GM19452 (cell line): ENCODE results near the gene FAM234A.

Experiments used
- ATAC-seq: cut with Tn5 transposase; IDR thresholded peaks from one replicate; pipeline ENCODE4 v1.9.1; 2021; ENCODE audit not compliant: unreplicated experiment

Gene FAM234A

GRCh38 chr16:280552-280951 is 45.9 kb downstream of the FAM234A start, which contains the start of gene ARHGDIG:
TSS of gene ARHGDIG (plus strand) at chr16:280591. CDS start at chr16:280681, 90 bp downstream.
- ATAC-seq, result no peak

- ATAC-seq, result no peak
Observed at GRCh38 chr16:280991-281659, 46.5 kb downstream of the FAM234A start.

- no peak for ATAC-seq
Observed at GRCh38 chr16:281660-282255, 47.1 kb downstream of the FAM234A start.

GRCh38 chr16:282491-282890 is 47.9 kb downstream of the FAM234A start:
- no peak for ATAC-seq

- no peak for ATAC-seq
Observed at GRCh38 chr16:283033-283805, 48.6 kb downstream of the FAM234A start, which contains the start of gene PDIA2. TSS of gene PDIA2 (plus strand) at chr16:283164. CDS start at chr16:283170, 6 bp downstream.

- ATAC-seq, result no peak
Observed at GRCh38 chr16:284204-285120, 49.8 kb downstream of the FAM234A start.

DNA sequence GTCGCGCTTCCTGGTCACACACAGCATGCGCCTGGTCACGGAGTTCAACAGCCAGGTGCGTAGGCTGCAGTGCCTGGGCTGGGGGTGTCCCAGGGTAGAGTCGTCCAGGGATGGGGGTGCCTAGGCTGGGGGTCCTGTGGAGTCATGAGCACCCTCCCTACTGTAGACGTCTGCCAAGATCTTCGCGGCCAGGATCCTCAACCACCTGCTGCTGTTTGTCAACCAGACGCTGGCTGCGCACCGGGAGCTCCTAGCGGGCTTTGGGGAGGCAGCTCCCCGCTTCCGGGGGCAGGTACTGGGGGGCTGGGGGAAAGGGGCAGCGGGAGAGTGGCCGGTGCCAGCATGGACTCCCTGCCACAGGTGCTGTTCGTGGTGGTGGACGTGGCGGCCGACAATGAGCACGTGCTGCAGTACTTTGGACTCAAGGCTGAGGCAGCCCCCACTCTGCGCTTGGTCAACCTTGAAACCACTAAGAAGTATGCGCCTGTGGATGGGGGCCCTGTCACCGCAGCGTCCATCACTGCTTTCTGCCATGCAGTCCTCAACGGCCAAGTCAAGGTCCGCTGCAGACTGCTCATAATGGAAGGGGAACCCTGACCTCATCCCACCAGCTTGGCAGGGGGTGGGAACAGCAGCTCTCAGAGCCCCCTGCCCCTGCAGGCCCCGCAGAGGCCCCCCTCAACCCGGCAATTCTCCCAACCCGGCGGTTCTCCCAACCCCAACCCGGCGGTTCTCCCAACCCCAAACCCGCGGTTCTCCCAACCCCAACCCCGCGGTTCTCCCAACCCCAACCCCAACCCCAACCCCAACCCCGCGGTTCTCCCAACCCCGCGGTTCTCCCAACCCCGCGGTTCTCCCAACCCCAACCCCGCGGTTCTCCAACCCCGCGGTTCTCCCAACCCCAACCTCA is 50.8 kb downstream of the FAM234A start:
- no peak for ATAC-seq

DNA sequence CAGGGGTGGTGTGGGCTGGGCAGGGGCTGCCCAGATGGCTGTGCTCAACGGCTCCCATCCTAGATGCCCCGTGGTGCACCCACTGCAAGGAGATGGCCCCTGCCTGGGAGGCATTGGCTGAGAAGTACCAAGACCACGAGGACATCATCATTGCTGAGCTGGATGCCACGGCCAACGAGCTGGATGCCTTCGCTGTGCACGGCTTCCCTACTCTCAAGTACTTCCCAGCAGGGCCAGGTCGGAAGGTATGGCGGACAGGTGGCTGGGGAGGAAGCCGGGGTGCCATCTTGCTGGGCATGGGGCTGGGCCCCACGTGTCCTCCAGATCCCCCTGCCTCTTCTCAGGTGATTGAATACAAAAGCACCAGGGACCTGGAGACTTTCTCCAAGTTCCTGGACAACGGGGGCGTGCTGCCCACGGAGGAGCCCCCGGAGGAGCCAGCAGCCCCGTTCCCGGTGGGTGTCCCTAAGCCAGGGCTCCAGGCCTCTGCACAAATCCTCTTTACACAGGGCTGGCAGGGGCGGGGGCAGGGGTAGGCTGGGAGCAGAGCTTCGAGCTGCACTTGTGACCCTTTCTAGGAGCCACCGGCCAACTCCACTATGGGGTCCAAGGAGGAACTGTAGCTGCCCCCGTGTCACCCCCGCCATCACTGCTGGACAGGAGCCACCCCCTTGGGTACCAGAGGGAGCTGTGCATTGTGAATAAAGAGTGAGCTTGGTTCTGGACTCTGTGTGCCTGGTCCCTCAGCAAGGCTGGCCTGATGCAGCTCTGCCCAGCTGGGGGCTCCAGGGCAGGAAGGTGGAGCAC is 52.1 kb downstream of the FAM234A start:
- no peak for ATAC-seq

- no peak for ATAC-seq
Observed at GRCh38 chr16:287298-287811, 52.7 kb downstream of the FAM234A start.

GRCh38 chr16:287981-288920 is 53.6 kb downstream of the FAM234A start:
- ATAC-seq, result no peak

DNA sequence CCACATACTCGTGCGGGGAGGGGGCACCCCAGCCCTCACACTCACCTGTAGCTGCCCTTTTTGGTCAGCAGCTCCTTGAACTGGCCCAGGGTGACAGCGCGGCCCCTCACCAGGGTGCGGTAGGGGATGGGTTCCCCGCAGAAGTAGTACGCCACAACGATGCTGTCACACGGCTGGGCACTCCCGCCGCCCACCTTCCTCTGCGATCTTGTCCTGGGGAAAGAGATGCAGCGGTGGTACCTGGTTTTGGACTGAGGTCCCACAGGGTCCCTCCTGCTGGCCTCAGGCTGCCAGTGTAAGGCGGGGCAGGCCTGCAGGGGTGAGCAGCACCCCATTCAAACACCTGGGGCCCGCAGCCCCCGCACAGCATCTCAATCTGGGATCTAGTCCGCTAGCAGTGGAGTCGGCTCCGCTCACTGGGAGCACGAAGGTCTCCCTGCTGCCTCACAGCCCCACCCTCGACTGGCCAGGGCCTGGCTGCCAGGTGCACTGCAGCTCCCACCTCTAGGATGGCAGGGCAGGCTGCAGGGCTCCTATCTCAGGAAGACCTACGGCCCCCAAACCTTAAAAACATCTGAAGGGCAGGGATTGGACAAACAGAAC is 54.9 kb downstream of the FAM234A start:
- ATAC-seq, result no peak

- ATAC-seq, result no peak
Observed at GRCh38 chr16:290015-290680, 55.5 kb downstream of the FAM234A start.

DNA sequence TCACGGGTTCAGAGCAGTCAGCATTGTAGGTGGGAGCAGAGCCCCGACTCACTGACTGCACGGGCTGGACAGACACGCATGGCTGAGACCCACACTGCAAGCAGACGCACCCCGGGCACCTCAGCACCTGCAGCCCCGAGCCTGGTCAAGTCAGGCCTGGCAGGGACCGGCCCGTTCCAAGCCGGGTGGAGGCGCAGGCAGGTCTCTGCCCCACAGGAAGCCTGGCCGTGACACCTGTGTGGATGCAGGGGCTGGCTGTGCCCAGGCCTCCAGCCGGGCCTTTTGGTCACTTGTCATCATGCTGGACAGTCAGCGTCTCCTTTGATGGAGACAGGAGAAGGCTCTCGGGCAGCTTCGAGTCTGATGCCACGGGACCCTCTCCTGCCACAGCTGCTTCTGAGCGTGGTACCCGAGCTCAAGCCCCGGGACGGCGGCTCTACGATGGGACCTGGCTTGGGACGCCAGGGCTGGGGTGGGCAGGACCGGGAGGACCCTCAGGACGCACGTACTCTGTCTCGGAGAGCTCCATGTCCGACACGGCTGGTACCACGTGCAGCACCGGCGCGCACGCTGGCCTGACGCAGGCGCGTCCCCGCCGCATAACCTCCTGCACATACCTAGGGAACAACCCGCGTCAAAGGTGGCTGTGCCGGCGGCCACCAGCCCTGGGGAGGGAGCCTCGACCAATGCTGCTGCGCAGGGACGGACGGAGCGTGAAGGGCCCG is 56.2 kb downstream of the FAM234A start:
- ATAC-seq, result no peak

DNA sequence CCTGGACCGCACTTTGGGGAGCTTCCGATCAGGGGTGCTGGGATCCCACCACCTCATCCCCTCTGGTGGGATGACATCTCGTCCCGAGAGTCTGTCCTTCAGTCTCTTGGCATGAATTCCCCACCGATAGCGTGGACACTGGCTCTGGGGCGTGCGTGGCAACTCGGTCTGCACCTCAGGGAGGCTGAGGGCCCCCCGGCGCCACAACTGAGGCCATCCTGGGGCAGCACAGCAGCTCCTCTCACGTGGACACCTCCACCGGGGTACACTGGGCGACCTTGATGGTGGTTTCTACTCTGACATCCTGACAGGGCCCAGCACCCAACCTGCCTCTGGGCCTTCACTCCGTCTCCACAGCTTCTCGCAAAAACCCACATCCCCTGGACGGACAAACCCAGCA is 56.9 kb downstream of the FAM234A start:
- ATAC-seq, result no peak

DNA sequence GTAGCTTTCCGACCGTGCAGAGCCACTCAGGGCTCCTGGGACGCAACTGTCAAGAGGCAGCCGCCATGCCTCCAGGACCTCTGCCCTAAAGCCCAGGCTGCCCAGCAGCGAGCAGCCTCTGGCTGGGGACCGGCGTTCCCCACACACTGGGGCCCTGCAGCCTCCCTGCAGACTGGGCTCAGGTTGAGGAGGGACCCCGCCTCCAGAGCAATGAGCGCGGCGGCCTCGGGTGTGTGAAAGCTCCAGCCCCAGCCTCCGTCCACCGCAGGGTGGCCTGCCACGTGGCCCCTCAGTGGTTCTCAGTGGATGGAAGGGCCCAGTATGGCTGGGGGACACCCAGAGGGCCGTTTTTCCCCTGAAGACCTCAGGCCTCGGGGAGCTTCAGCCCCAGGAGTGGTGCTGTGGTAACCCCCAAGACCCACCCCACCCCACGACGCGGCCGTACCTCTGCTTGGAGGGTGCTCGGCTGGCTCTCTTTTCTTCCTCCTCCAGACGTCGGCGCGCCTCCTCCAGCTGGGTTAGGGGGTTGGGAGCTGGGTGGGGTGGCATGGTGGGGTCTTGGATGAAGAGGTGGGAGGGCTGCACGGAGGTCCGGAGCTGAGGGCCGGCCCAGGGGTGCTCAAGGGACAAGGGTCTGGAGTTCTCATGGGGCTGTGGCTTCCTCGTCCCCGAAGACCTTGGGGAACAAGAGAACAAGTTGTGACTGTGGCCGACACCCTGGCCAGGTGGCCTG is 58.6 kb downstream of the FAM234A start:
- ATAC-seq, result no peak
